ENCODE measurements around the gene DDIAS.

DNA sequence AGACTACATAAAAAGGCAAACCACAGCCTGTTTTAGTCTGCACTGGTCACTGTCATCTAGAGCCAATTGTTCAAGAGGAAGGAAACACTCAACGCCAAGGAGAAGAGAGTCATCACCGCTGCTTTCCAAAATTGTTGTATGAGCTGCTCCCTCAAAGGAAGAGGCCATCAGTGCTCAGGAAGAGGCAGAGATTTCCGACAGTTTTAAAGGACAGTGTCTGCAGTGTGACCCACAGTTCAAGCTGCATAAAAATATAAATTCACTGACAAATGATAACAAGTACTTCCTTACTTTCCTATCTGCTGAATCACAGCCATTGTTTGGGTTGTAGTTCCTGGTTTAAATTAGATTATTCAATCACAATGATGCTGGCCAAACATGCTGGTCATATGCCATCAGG lies 17.7 kb upstream of the DDIAS start:
- TF ChIP-seq, protein P1, sequence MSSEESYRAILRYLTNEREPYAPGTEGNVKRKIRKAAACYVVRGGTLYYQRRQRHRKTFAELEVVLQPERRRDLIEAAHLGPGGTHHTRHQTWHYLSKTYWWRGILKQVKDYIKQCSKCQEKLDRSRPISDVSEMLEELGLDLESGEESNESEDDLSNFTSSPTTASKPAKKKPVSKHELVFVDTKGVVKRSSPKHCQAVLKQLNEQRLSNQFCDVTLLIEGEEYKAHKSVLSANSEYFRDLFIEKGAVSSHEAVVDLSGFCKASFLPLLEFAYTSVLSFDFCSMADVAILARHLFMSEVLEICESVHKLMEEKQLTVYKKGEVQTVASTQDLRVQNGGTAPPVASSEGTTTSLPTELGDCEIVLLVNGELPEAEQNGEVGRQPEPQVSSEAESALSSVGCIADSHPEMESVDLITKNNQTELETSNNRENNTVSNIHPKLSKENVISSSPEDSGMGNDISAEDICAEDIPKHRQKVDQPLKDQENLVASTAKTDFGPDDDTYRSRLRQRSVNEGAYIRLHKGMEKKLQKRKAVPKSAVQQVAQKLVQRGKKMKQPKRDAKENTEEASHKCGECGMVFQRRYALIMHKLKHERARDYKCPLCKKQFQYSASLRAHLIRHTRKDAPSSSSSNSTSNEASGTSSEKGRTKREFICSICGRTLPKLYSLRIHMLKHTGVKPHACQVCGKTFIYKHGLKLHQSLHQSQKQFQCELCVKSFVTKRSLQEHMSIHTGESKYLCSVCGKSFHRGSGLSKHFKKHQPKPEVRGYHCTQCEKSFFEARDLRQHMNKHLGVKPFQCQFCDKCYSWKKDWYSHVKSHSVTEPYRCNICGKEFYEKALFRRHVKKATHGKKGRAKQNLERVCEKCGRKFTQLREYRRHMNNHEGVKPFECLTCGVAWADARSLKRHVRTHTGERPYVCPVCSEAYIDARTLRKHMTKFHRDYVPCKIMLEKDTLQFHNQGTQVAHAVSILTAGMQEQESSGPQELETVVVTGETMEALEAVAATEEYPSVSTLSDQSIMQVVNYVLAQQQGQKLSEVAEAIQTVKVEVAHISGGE (CRISPR knock-in tag; IDR thresholded peaks at IDR 0.05): no peak
- TF ChIP-seq NR2C1 (IDR thresholded peaks at IDR 0.05) (no peak), CBFB (IDR thresholded peaks at IDR 0.05; ENCODE audit: low read depth) (no peak), CHD4 (IDR thresholded peaks at IDR 0.05) (no peak), RAD51 (IDR thresholded peaks at IDR 0.05) (no peak), TAF1 (IDR thresholded peaks at IDR 0.05; ENCODE audit: borderline replicate concordance, low read depth, low read length) (no peak), EP300 (IDR thresholded peaks at IDR 0.05; ENCODE audit: borderline replicate concordance in 1 of 2, control insufficient read depth in 1 of 2, low read depth in 2 of 2, low read length in 2 of 2) (no peak), POLR2A (IDR thresholded peaks at IDR 0.05; ENCODE audit: low read depth, low read length) (no peak)
- TF ChIP-seq, protein P2, sequence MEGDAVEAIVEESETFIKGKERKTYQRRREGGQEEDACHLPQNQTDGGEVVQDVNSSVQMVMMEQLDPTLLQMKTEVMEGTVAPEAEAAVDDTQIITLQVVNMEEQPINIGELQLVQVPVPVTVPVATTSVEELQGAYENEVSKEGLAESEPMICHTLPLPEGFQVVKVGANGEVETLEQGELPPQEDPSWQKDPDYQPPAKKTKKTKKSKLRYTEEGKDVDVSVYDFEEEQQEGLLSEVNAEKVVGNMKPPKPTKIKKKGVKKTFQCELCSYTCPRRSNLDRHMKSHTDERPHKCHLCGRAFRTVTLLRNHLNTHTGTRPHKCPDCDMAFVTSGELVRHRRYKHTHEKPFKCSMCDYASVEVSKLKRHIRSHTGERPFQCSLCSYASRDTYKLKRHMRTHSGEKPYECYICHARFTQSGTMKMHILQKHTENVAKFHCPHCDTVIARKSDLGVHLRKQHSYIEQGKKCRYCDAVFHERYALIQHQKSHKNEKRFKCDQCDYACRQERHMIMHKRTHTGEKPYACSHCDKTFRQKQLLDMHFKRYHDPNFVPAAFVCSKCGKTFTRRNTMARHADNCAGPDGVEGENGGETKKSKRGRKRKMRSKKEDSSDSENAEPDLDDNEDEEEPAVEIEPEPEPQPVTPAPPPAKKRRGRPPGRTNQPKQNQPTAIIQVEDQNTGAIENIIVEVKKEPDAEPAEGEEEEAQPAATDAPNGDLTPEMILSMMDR (IDR thresholded peaks at IDR 0.05 in 2 of 3, conservative IDR thresholded peaks at IDR 0.05 in 1 of 3; ENCODE audit: control insufficient read depth in 2 of 3, extremely low read depth in 1 of 3, insufficient read depth in 1 of 3, low read depth in 3 of 3, low read length in 3 of 3): no peak
